ENCODE measurements around the gene ENTPD6.

Gene ENTPD6

DNA sequence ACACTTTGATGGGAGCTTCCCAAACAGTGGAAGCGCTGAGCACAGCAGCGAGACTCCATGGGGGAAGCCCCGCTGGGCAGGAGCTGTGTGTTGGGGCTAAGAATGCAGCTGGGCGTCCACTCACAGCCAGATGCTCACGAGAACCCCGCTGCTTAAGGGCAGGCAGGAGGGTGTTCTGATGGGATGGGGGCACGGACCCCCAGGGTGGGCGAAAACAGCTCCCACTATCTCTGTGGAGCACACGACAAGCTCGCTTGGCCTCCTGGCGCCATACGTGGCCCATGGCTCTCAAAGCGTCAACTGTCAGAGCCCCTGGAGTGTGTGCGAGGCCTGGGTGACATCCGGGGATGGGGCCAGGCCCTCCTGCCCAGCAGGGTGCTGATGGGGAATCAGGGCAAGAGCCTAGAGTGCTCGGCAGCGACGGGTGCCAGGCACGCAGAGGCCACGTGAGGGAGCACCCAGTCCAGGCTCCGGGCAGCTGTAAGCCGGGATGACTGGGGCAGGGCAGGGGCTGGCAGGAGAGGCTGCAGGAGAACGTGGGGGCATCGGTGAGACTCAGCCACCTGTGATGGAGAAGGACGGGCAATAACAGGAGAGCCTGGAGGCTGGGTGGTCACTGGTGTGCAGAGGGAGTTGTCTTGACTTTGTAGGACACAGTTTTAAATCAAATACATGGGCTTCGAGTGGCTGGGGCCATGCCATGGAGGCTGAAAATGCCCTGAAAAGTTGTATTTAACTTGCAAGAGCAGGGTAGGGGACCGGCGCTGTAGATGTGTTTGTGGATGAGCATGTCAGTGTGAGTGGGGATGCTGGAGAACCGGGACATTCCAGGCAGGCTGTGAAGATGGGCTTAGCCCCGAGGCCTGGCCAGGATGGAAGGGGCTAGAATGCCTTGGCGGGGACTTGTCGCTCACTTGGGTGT lies 79.6 kb downstream of the ENTPD6 start:
- TF ChIP-seq, protein P1, sequence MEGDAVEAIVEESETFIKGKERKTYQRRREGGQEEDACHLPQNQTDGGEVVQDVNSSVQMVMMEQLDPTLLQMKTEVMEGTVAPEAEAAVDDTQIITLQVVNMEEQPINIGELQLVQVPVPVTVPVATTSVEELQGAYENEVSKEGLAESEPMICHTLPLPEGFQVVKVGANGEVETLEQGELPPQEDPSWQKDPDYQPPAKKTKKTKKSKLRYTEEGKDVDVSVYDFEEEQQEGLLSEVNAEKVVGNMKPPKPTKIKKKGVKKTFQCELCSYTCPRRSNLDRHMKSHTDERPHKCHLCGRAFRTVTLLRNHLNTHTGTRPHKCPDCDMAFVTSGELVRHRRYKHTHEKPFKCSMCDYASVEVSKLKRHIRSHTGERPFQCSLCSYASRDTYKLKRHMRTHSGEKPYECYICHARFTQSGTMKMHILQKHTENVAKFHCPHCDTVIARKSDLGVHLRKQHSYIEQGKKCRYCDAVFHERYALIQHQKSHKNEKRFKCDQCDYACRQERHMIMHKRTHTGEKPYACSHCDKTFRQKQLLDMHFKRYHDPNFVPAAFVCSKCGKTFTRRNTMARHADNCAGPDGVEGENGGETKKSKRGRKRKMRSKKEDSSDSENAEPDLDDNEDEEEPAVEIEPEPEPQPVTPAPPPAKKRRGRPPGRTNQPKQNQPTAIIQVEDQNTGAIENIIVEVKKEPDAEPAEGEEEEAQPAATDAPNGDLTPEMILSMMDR (IDR thresholded peaks at IDR 0.05; ENCODE audit: low read depth, low read length, missing control alignments): no peak
- no peak for DNase-seq (ENCODE audit: extremely low read depth, low read depth)
- no peak overlapping the region for H3K4me3 ChIP-seq (replicated peaks; ENCODE audit: low read depth, low read length)

DNA sequence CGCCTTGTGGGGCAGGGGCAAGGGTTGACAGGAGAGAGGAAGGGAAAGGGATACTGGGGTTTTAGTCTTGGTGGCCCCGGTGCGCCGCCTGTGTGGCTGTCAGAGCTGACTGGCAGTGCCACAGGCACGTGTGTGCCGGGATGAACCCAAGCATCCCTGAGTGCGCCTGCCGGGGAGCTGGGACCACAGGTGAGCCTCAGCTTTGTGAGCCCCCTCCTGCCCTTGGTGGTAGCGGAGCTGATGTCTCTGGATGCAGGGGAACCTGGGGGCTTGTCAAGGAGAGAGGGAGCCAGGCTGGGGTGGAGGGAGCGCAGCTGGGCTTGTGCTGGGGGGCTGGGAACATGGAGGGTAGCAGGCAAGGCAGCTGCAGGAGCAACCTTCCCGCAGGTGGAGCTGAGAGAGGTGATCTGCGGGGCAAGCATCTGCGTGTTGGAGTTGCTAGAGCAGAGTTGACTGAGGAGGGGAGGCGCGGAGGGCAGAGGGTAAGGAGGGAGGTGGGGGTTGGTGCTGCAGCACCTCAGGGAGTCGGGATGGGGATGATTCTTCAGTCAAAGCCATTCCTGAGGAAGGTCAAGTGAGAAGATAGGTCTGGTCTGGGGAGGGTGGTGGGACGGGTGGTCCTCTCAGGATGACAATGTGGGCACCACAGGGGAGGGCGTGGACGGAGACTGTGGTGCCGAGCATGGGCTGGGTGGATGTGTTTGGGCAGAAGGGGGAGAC lies 80.5 kb downstream of the ENTPD6 start:
- DNase-seq (ENCODE audit: extremely low read depth, low read depth): no peak
- TF ChIP-seq, protein P1 (IDR thresholded peaks at IDR 0.05; ENCODE audit: low read depth, low read length, missing control alignments): no peak
- H3K4me3 ChIP-seq (replicated peaks; ENCODE audit: low read depth, low read length): no peak overlapping the region
